ENCODE results near the gene ICE2.

GRCh38 chr15:60527456-60527855 lies 48.5 kb upstream of the ICE2 start:
- TF ChIP-seq CTCF (IDR thresholded peaks at IDR 0.05) (no peak), POLR2A (IDR thresholded peaks at IDR 0.05) (no peak), EP300 (IDR thresholded peaks at IDR 0.05) (no peak)

Measured in stomach (tissue), 4 donors.